Breast epithelium (tissue), 4 donors: Measurements from ENCODE around the gene ZNF507. TPM values are rescaled to one million over a fixed set of nuclear protein-coding genes. Genes with fewer than 3 reads are reported as not detected.
"Not testable (repeated sequence)": the region's sequence is repeated elsewhere in the genome, so short reads cannot be mapped to it uniquely, and the experiment has no call there.

ENCODE experiments used
- DNase-seq, 2 donors: peaks; one replicate each; pipeline ENCODE4 v3.0.0-alpha.2; 2019; ENCODE audit warnings: low spot score in 2 of 2
- H3K27ac ChIP-seq, 2 donors: fragments of 200-600 bp; sonication (generic) in 1 of 2; one replicate each; pipeline ENCODE4 v1.5.1; 2016 to 2019; ENCODE audit warnings: mild to moderate bottlenecking in 1 of 2
- H3K27me3 ChIP-seq, 2 donors: fragments of 200-600 bp; sonication (generic) in 1 of 2; one replicate each; pipeline versions ENCODE4 v1.5.1 to v1.6.0; 2017 to 2019; ENCODE audit warnings: control low read depth in 1 of 2, mild to moderate bottlenecking in 1 of 2
- H3K36me3 ChIP-seq: fragments of 200-600 bp; one replicate; pipeline ENCODE4 v1.5.1; 2019
- H3K4me1 ChIP-seq, 2 donors: fragments of 200-600 bp; sonication (generic); one replicate each; pipeline ENCODE4 v1.5.1; 2016 to 2019; ENCODE audit warnings: control low read depth in 1 of 2
- H3K4me3 ChIP-seq, 3 donors: fragments of 200-600 bp; sonication (generic); 1 replicate in 2 of 3; 2 replicates in 1 of 3; pipeline ENCODE4 v1.5.1; 2016 to 2019; ENCODE audit warnings: mild to moderate bottlenecking in 3 of 3, moderate library complexity in 2 of 3
- H3K9me3 ChIP-seq, 2 donors: fragments of 200-600 bp; sonication (generic) in 1 of 2; one replicate each; pipeline ENCODE4 v1.5.1; 2016 to 2019; ENCODE audit warnings: control low read depth in 1 of 2
- CTCF ChIP-seq, 3 donors: fragments of 450-650 bp; IDR thresholded peaks; one replicate each; pipeline ENCODE4 v1.5.1; 2016 to 2017; ENCODE audit warnings: antibody characterized with exemption in 3 of 3, mild to moderate bottlenecking in 3 of 3, moderate library complexity in 3 of 3
- POLR2A ChIP-seq: fragments of 450-650 bp; IDR thresholded peaks from one replicate; pipeline ENCODE4 v1.6.1; 2016; ENCODE audit warnings: antibody characterized with exemption, mild to moderate bottlenecking, moderate library complexity
- POLR2AphosphoS5 ChIP-seq, 3 donors: sonication (generic); formaldehyde crosslinking; IDR thresholded peaks; one replicate each; pipeline ENCODE4 v1.6.1; 2017; ENCODE audit warnings: antibody characterized with exemption in 3 of 3
- intact Hi-C: fragments of 100-400 bp; cut with DNase I; formaldehyde crosslinking; loops from one replicate; pipeline ENCODE4 v1.15.1; 2023; ENCODE audit warnings: low total_unique reads
- total RNA-seq, 3 donors: library from RNA; depleted of rRNA; stranded (reverse); fragments of >200 nt; gene quantifications; one replicate each; pipeline ENCODE4 v1.1.0, GENCODE V29; 2016

Gene ZNF507
- total RNA-seq, 3 donors from 2014 or later, result 19.2 to 32.1 (median 27.5) TPM

DNA sequence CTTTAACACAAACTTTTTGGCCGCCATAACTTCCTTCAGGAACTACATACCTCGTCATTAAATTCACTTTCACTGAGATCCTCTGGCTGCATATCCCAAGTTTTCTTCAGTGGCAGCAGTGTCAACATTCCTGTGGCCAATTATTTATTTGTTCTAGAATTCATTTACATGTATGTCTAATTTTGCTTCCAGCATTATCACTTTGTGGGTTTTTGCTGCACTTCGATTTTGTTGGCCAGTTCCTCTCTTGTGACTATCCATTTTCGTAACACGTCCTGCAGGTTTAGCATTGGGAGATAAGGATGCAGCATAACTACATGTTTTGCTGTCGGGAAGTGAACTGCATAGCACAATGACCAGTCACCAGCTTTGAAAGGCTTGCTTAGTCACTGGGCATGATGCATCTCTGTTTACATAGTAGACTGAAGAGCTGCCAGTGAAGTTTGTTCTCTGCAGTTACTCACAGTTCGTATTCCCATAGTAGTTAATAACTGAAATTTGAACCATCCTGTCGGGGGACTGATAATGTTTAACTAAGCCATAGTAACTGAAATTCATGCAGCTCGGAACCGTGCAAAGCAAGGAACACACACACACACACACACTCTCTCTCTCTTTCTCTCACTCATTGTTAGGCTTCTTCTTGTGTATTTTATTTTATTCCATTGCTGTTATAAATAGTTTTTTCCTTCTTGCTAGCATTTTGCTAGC is 28.3 kb downstream of the ZNF507 start:
- intact Hi-C loops, result no loop called here
- TF ChIP-seq CTCF (IDR thresholded peaks at IDR 0.05), result no peak
- TF ChIP-seq POLR2AphosphoS5 (IDR thresholded peaks at IDR 0.05), result peak in 2 of 3 donors; percentile 69 to 72
- no peak for TF ChIP-seq POLR2A
- Histone ChIP-seq H3K9me3 (no peaks in the 10 kb centered on the region), H3K4me1 (no peaks in the 10 kb centered on the region), H3K27ac (peak overlapping the region; percentile 70 to 77), H3K4me3 (no peak overlapping the region), H3K27me3 (no peaks in the 10 kb centered on the region), H3K36me3 (peaks cover 5% of the 10 kb centered on the region)
- DNase-seq, result peak in 1 of 2 donors; percentile 63

GRCh38 chr19:32374362-32374761 is 29.0 kb downstream of the ZNF507 start:
- H3K4me3 ChIP-seq, intact Hi-C loops, DNase-seq, H3K27me3 ChIP-seq, H3K9me3 ChIP-seq, H3K36me3 ChIP-seq, H3K4me1 ChIP-seq: not testable (repeated sequence)
- peak overlapping the region; percentile 56 to 77 for H3K27ac ChIP-seq

DNA sequence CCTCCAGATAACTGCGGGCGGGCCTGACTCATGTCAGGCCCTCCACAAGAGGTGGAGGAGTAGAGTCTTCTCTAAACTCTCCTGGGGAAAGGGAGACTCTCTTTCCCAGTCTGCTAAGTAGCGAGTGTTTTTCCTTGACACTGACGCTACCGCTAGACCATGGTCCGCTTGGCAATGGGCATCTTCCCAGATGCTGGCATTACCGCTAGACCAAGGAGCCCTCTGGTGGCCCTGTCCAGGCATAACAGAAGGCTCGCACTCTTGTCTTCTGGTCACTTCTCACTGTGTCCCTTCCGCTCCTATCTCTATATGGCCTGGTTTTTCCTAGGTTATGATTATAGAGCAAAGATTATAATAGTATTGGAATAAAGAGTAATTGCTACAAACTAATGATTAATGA is 31.7 kb downstream of the ZNF507 start:
- peak in 1 of 3 donors; percentile 21 for TF ChIP-seq CTCF (IDR thresholded peaks at IDR 0.05)
- H3K4me1 ChIP-seq, H3K27ac ChIP-seq, intact Hi-C loops, DNase-seq, H3K27me3 ChIP-seq, H3K9me3 ChIP-seq, H3K4me3 ChIP-seq, H3K36me3 ChIP-seq: not testable (repeated sequence)

DNA sequence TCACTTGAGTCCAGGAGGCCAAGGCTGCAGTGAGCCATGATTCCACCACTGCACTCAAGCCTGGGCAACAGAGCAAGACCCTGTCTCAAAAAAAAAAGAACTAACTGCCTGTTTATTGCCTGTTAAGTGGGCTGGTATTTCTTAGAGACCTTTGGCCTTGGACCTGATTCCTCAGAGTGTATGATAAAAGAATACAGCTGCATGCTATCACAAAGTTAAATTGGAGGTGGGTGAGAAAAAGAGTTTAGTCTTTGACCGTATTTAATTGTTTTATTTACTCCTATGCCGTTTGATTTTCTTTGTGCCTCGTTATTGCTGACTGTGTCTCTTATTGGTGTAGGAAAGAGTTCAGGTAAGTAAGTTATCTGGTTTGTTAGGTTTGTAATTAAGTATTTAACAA is 34.9 kb downstream of the ZNF507 start:
- no peaks in the 10 kb centered on the region for H3K9me3 ChIP-seq
- TF ChIP-seq CTCF (IDR thresholded peaks at IDR 0.05) (no peak), POLR2AphosphoS5 (IDR thresholded peaks at IDR 0.05) (no peak), POLR2A (no peak)
- no peak overlapping the region for H3K27ac ChIP-seq
- H3K4me1 ChIP-seq, result no peaks in the 10 kb centered on the region
- no peak for DNase-seq
- H3K36me3 ChIP-seq, result peaks cover 5% of the 10 kb centered on the region
- H3K27me3 ChIP-seq, result no peaks in the 10 kb centered on the region
- intact Hi-C loops, result no loop called here
- no peak overlapping the region for H3K4me3 ChIP-seq

DNA sequence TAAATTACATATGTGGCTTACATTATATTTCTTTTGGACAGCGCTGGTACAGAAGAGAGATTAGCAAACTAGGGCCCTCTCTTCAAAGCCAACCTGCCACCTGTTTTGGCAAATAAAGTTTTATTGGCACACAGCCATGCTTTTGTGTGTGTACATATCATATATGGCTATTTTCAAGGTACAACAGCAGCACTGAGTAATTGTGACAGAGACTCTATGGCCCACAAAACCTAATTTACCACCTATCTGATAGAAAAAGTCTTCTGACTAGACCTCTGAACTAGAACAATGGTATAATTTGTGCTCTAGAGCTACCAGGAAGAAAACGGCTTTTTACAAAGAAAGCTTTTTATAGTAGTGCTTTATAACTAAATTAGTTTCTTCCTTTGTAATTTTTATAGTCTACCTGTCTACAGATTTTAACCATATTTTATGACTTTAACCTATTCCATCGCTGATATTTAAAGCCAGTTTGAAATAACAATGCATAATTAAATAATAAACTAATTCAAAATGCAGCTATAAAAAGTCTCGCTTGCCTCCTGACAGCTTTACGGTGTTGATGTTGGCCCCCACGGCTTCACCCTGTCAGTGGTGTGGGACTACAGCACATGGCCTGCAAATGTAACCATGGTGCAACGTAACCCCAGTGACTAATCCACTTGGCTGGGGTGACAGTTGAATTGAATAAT is 42.4 kb downstream of the ZNF507 start:
- H3K9me3 ChIP-seq, result no peaks in the 10 kb centered on the region
- no peaks in the 10 kb centered on the region for H3K27me3 ChIP-seq
- no peak overlapping the region for H3K4me3 ChIP-seq
- no peak for TF ChIP-seq CTCF (IDR thresholded peaks at IDR 0.05)
- TF ChIP-seq POLR2A, result no peak
- no peak for TF ChIP-seq POLR2AphosphoS5 (IDR thresholded peaks at IDR 0.05)
- no peaks in the 10 kb centered on the region for H3K4me1 ChIP-seq
- intact Hi-C loops, result no loop called here
- DNase-seq, result no peak
- H3K36me3 ChIP-seq, result peaks cover 5% of the 10 kb centered on the region
- H3K27ac ChIP-seq, result peak overlapping the region in 1 of 2 donors; percentile 67
